ENCODE data around the gene URB2.

- TF ChIP-seq ZNF670 (tag by site-specific recombination; IDR thresholded peaks at IDR 0.05; ENCODE audit: low read depth) (no peak), ZBTB17 (tag by site-specific recombination; IDR thresholded peaks at IDR 0.05) (no peak), ZNF23 (tag by site-specific recombination; IDR thresholded peaks at IDR 0.05; ENCODE audit: borderline replicate concordance) (no peak), REST (tag by site-specific recombination; IDR thresholded peaks at IDR 0.05) (no peak), CTCF (tag by site-specific recombination; IDR thresholded peaks at IDR 0.05) (no peak), ZNF518A (tag by site-specific recombination; conservative IDR thresholded peaks at IDR 0.05; ENCODE audit: low read depth) (no peak)
Observed at GRCh38 chr1:229689273-229689672, 63.2 kb downstream of the URB2 start.
